GM18505 (cell line): ENCODE data around the gene OTUD5.
A peak's percentile ranks its signal among the peaks of the same experiment; 100 is the strongest.

Experiments used
- ATAC-seq: cut with Tn5 transposase; IDR thresholded peaks from one replicate; pipeline ENCODE4 v1.9.1; 2021; ENCODE audit not compliant: unreplicated experiment
- POLR2A ChIP-seq: IDR thresholded peaks from 4 replicates; pipeline ENCODE4 v1.6.1; 2011; ENCODE audit warnings: borderline replicate concordance; ENCODE audit not compliant: insufficient read depth, insufficient read length; ENCODE audit errors: extremely low read depth

Gene OTUD5

DNA sequence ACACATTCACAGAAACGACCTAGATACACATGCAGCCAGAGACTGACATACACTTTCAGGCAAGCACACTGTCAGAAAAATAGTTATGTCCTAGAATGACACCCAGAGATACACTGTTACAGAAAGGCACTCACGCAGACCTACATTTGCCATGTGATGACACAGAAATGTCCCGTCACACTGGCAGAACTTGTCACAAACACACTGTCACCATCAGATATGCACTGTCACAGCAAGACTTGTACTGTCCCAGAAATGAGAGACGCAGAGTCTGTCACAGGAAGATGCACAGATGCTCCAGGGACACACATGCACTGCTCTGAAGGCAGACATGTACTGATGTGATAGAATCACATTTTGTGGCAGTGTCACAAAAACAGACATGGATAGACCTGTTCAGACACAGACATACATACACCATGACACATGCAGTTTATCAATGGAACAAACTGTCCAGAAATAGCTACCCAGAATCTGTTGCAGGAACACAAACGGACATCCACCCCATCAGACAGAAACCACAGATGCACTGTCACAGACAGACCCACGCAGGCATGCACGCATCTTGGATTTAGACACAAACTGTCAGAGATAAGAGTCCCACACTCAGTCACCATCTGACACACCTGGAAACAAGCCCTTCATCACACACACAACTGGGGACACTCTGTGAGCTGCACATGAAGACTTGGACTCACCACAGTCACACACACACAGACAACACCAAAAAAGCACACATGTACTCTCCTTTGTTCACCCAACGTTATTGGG lies 37.3 kb downstream of the OTUD5 start:
- no peak for ATAC-seq
- peak; percentile 32 for TF ChIP-seq POLR2A

DNA sequence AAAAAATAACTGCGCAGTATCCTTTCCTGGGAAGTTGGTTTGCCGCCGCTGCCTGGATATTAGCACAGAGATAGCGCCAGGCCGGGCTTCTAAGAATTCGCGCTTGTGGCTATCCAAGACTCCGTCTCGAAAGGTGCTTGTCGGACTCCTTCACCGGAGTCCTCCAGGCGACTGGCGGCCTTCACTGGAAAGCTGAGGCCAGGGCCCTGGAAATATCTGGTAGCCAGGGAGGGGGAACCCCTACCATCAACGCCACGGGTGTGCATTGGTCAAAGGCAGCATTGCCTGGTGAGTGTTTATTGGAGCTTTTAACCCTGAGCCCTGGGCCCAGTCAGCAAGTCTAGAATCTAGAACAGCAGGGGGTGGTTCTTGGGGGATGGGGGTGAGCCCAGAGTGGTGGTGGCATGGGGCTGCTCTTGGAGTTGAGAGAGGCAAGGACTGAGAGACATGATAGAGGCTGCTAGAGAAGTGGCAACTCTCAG lies 38.0 kb downstream of the OTUD5 start:
- ATAC-seq: no peak

DNA sequence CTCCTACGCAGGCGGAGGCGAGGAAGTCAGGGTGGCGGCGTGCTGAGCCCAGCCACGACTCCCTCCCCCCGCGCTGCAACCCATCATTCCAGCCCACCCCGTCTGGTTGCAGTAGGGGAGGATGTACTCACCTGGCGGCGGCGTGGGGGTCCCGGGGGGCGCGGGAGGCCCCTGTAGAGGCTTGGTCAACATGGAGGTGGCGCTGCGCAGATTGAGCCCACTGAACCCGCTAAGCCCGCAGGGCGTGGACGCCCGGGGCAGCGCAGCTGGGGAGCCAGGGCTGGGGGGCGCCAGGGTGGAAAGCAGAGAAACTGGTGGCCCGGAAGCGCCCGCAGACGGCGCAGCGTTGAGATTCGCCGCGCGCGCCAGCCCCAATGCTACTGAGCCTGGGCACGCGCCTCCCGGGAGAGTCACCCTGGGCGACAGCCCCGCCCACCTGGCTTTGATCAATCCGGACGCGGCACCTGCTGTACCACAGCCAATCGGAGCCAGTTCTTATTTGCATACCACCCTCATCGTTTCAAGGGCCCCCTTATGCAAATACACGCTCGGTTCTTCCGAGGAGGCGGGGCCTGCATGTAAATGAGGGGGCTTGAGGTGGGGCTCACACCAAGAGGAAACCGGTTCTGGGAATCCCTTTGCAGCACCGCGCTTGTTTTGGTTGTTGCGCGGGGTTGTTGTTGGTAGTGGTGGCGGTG lies 38.6 kb downstream of the OTUD5 start, which contains the start of gene PIM2:
PIM2 (minus strand) TSS at position 382 of the 698 bp plus-strand sequence; CDS start at position 192, 190 bp downstream.
- TF ChIP-seq POLR2A: peak; percentile 99

More for the DNA sequence above, 38.0 kb downstream of the OTUD5 start:
- TF ChIP-seq POLR2A: no peak

DNA sequence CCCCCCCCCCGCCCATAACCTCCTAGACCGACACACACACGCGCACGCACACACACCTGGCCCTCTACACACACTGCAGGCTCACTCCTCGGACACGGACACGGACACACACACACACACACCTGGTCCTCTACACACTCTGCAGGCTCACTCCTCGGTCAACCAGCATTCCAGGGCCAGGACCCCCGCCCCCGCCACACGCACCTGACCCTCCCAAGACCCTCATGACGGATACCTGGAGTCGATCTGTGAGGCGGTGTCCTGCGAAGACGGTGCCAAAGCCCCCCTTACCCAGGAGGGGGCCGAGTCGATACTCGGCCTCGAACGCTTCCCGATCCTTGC lies 39.1 kb downstream of the OTUD5 start:
- no peak for TF ChIP-seq POLR2A
- ATAC-seq: no peak

More for the DNA sequence above, 38.6 kb downstream of the OTUD5 start, which contains the start of gene PIM2:
- peak; percentile 75 for ATAC-seq

DNA sequence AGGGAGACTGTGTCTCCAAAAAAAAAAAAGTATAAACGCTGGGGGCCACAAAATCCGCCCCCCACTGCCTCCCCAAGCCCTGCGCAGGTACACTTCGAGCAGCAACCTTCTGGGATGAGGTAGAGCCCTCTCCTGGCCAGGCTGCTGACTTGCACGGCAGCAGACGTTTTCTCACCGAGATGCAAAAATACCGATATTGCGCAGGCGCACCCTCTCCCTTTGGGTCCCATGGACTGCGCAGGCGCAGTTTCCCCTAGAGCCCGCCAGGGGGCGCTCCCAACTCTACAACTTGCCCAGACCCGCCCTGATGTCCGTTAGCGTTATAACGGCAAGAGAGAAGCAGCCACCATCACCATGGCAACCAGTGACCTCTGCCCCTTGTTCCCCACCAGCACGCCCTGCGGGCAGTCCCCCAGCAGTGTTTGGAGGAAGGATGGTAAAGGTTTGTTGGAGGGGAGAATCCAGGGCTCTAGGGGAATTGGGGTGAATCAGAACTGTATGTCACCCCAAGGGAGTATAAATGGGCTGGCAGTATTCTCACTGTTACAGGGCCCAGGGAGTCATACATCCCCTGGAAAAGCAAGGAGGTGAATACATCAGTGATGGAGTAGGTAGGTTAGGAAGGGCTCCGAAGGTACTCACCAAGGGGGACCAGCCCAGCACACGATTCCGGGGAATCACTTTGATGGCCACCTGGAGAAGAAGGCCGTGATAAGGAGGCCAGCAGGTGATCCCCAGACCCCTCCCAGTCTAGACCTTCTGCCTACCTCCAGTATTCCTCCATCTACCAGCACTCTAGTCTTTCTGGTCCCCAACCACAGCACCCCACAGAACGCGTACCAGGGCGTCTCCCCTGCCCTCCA lies 40.0 kb downstream of the OTUD5 start:
- ATAC-seq: peak; percentile 40
- TF ChIP-seq POLR2A: peak; percentile 28

DNA sequence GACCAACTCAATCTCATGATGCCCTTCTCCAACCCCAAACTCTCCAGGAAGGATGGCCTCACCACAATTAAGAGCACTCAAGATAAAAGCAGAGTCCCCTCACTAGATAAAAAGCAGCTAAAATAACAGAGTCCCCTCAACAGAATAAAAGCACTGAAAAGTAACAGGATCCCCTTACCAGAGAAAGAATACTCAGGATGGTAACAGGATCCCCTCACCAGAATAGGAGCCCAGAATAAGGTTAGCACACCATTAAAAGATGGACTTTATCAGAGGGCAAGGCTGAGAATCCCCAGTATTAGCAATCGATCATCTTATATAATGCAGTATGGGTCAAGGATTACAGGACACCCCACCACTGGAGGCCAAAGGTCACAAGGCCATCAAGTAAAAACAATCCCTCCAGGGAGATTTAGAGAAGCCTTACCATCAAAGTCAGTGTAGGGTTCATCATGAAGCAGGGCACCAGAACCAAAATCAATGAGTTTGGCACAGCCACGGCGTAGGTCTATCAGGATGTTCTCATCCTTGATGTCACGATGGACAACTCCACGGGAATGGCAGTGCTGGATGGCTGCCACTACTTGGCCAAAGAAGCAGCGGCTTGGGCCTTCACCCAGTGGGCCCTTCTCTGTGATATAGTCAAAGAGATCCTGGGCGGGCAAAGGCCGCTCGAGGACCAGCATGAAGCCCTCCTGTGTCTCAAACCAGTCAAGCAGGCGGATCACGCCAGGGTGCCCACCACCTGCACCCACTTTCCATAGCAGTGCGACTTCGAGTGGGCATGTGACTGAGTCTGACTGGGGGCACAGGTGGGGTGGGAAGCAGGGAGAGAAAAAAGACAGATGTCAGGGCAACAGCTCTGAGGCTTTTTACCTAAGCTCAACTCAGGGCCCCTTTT lies 42.6 kb downstream of the OTUD5 start:
- no peak for ATAC-seq
- peak; percentile 9 for TF ChIP-seq POLR2A

DNA sequence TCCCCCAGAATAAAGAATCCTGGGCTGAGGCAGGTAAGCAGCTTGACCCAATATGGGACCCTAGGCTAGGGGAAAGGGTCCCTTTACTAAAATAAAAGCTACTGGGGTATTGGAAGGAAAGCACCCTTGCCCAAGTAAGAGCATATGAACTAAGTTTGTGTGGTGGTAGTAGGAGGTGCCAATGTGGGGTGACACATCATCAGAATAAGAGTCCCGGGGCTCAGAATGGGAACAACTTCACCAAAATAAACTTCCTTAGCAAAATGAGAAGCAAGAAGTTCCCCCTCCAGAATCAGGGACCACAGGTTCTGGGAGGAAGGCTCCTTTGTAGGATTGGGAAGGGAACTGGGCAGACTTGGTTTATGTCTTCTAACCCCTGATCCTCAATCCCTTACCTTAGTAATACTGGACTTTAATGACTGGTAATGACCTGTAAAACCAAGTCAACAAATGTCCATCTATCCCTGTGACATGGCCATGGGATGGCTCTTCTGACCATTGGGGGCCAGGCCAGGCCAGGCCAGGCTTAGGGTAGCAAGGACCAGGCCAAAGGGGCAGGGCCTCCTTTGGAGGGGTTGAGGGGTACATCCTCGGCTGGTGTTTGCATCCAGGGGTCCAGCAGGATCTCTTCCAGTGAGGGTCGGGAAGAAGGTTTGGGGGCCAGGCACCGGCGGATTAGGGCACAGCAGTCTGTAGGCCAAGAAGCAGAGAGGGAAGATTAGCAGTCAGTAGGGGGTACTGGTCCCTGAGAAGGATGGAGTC lies 43.6 kb downstream of the OTUD5 start:
- ATAC-seq: no peak
- TF ChIP-seq POLR2A: no peak

DNA sequence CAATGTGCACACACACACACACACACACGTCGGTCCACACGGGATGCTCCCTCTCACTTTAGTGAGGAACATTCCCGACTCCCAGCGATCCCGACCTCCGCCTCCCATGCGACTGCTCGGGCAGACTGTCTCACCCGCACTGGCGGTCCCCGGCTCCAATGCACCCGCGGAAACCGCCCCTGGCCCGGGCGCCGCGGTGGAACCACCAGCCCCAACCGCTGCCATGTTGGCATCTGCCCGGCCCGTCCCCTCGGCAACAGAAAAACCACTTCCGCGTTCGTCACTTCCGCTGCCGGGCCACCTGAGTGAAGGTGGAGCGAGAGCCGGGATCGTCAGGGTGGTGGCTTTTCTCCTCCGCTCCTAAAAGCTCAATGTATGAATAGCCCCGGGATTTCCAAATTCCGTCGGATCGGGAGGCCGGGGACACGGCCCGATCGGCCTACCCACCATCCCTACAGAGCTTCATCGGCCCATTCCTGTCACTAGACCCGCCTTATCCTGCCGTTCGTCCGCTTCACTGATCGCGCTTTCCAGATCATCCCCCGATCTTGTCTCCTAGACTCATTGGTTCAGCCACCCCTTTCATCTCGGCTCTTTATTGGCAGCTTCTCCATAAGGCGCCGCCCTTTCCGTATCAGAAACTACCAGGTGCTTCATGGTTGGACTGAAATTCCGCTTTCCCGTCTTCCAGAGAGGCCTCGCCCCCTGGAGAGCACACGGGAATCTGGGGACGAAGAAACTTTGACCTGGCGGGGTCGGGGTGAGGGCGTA lies 45.8 kb downstream of the OTUD5 start, which contains the start of gene SLC35A2:
SLC35A2 (minus strand) TSS at position 235 of the 771 bp plus-strand sequence; CDS start at position 225, 10 bp downstream.
- ATAC-seq: peak; percentile 61
- peak; percentile 78 for TF ChIP-seq POLR2A

DNA sequence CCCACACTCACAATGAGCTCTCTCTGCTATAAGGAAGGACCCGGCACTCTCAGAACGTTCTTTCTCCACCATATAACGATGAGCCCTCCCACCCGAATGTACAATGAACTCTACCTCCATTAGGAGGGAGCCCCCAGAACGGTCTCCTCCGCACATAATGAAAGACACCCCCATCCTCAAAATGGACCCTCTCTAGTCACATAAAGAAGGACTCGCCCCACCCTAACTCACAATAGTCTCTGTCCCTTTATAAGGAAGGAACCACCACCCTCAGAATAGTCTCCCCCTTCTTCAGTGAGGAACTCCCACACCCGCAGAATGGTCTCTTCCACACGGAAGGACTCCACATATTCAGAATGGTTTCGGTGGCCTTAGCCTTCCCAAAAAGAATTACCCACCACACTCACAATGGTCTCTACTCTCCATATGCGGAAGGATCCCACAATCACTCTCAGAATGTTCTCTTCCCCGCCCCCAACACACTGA lies 46.4 kb downstream of the OTUD5 start:
- TF ChIP-seq POLR2A: no peak
- no peak for ATAC-seq

DNA sequence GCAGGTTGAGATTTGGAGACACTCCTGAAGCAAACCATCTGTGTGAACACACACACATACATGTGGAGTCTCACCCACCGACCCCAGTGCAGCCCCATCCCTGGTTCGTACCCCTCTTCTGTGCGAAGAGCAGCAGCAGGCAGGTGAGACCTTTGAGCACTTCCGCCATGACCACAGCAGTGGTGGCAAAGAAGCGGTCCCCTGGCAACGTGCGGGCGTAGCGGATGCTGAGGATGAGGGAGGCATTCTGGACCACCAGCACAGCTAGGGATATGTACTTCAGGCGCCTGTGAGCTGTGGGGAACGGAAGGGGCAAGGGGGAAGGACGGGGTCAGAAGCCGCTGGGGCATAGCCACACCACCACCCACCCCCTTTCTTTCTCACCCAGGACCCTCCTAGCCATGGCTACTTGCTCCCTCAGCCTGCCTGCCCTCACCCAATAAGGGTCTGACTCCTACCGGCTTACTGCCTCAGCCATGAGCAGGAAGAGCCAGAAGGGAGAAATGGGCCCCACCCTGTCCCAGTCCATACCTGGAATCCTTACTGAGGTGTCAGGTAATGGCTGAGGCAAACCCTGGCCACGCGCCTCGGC lies 47.6 kb downstream of the OTUD5 start:
- no peak for ATAC-seq
- no peak for TF ChIP-seq POLR2A

DNA sequence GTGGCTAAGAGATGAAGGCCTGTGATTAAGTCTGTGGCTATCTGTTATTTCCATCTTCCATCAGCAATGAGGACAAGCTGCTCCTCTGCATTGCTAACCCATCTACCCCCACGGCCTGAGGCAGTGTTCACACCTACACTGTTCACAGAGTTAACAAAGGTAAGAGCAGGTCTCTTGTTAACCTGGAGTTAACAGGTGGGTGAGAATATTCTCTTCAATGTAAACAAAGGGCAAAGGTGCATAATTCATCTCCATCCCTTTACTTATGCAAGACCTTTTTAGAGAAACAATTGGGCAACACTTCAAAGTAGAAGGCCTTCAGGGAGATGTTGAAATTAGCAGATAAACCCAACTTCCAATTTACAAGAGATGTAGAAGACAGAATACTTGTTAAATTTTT lies 48.8 kb downstream of the OTUD5 start:
- no peak for ATAC-seq
- TF ChIP-seq POLR2A: no peak
